DOHH2 (cell line): ENCODE data around the gene CLINT1.

Experiments
- H3F3A ChIP-seq: fragments of 200-600 bp; sonication (generic), shearing (Covaris generic); 2 replicates; pipeline ENCODE4 v1.6.0; 2016; ENCODE audit warnings: antibody characterized with exemption, mild to moderate bottlenecking; ENCODE audit not compliant: control insufficient read depth, insufficient read depth
- H3K27ac ChIP-seq: fragments of 200-600 bp; sonication (generic); 2 replicates; pipeline ENCODE4 v1.5.1; 2014; ENCODE audit warnings: low read depth, mild to moderate bottlenecking, low read length, moderate library complexity
- H3K27me3 ChIP-seq: fragments of 200-600 bp; sonication (generic); 2 replicates; pipeline ENCODE4 v1.6.1; 2014; ENCODE audit warnings: mild to moderate bottlenecking, low read length, mixed read lengths; ENCODE audit not compliant: control insufficient read depth
- H3K36me3 ChIP-seq: fragments of 200-600 bp; sonication (generic); 2 replicates; pipeline ENCODE4 v1.6.1; 2014; ENCODE audit warnings: mild to moderate bottlenecking, low read length, moderate library complexity, mixed read lengths; ENCODE audit not compliant: control insufficient read depth
- H3K4me1 ChIP-seq: fragments of 200-600 bp; sonication (generic); 2 replicates; pipeline ENCODE4 v1.6.1; 2014; ENCODE audit warnings: mild to moderate bottlenecking, low read length, mixed read lengths; ENCODE audit not compliant: control insufficient read depth
- H3K4me2 ChIP-seq: fragments of 200-600 bp; sonication (generic); 2 replicates; pipeline ENCODE4 v1.6.0; 2014; ENCODE audit warnings: mild to moderate bottlenecking, low read length, moderate library complexity
- H3K4me3 ChIP-seq: fragments of 200-600 bp; sonication (generic); 2 replicates; pipeline ENCODE4 v1.5.1; 2014; ENCODE audit warnings: mild to moderate bottlenecking, low read length, mixed read lengths
- H3K79me2 ChIP-seq: fragments of 200-600 bp; sonication (generic); 2 replicates; pipeline ENCODE4 v1.6.1; 2014; ENCODE audit warnings: mild to moderate bottlenecking, low read length, mixed read lengths; ENCODE audit not compliant: control insufficient read depth
- H3K9me2 ChIP-seq: fragments of 200-600 bp; sonication (generic); replicated peaks from 2 replicates; pipeline ENCODE4 v1.6.1; 2014; ENCODE audit warnings: mild to moderate bottlenecking, low read length, mixed read lengths; ENCODE audit not compliant: control insufficient read depth
- H3K9me3 ChIP-seq: fragments of 200-600 bp; sonication (generic); 2 replicates; pipeline ENCODE4 v1.6.1; 2014; ENCODE audit warnings: antibody characterized with exemption, low read length, mixed read lengths; ENCODE audit not compliant: control insufficient read depth, insufficient read depth
- H4K20me1 ChIP-seq: fragments of 200-600 bp; sonication (generic); 2 replicates; pipeline ENCODE4 v1.6.0; 2014; ENCODE audit warnings: low read depth, mild to moderate bottlenecking, antibody characterized with exemption, low read length, moderate library complexity; ENCODE audit not compliant: control insufficient read depth, insufficient read depth
- EZH2phosphoT487 ChIP-seq: fragments of 200-600 bp; sonication (generic); IDR thresholded peaks from 2 replicates; pipeline ENCODE4 v1.6.1; 2017; ENCODE audit warnings: borderline replicate concordance, mild to moderate bottlenecking, antibody characterized with exemption, low read length, moderate library complexity, mixed read lengths
- TF ChIP-seq, protein P1 (sequence below): fragments of 200-600 bp; sonication (generic); IDR thresholded peaks from one replicate; pipeline ENCODE4 v1.5.1; 2014; ENCODE audit warnings: antibody characterized with exemption, mild to moderate bottlenecking, low read depth, low read length; ENCODE audit not compliant: poor library complexity, severe bottlenecking

The CLINT1 gene

DNA sequence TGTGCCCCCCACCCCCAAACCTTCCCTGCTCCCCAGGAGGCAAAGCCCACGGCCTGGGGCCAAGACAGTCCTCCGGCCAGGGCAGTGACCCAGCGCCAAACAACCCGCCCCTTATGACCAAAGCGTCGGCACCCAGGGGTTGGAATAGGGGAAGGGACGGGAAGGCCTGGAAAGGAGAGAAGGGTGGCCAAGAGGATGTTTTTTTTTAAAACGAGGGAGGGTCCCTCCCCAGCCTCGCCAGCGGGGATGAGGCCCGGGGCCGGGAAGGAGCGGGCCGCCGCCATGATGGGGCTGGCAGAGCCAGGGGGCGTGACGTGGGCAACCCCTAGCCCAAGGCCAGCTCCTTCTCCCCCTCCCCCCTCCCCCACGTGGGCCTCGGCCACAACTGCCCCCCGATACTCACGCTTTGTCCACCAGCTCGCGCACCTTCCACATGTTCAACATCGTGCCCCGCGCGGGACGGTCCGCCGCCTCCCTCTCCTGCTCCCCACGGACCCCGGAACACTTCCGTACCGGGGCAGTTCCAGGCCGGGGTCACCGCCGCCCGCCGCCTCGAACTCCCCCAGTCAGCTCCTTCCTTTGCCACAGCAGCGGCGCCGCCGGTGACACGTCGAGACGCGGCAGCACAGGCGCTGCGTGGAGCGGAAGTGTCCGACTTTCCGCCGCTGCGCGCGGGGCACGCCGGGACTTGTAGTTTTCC is at the start of gene CLINT1:
Gene CLINT1 (minus strand): TSS at position 619 of the 700 bp plus-strand sequence. CDS start 175 bp downstream, at position 444.
- peaks cover 45% of the 10 kb centered on the region for H3K36me3 ChIP-seq
- H3K4me1 ChIP-seq: peaks cover 87% of the 10 kb centered on the region
- H3K9me3 ChIP-seq: no peaks in the 10 kb centered on the region
- peaks cover 53% of the 10 kb centered on the region for H3K79me2 ChIP-seq
- H3K9me2 ChIP-seq: no peaks in the 10 kb centered on the region
- peak within 1 kb of the TSS; percentile 91 for H3K4me2 ChIP-seq
- TF ChIP-seq EZH2phosphoT487: no peak
- TF ChIP-seq, protein P1, sequence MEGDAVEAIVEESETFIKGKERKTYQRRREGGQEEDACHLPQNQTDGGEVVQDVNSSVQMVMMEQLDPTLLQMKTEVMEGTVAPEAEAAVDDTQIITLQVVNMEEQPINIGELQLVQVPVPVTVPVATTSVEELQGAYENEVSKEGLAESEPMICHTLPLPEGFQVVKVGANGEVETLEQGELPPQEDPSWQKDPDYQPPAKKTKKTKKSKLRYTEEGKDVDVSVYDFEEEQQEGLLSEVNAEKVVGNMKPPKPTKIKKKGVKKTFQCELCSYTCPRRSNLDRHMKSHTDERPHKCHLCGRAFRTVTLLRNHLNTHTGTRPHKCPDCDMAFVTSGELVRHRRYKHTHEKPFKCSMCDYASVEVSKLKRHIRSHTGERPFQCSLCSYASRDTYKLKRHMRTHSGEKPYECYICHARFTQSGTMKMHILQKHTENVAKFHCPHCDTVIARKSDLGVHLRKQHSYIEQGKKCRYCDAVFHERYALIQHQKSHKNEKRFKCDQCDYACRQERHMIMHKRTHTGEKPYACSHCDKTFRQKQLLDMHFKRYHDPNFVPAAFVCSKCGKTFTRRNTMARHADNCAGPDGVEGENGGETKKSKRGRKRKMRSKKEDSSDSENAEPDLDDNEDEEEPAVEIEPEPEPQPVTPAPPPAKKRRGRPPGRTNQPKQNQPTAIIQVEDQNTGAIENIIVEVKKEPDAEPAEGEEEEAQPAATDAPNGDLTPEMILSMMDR: no peak
- 0 out of 2 replicates have a peak, but pooled peaks cover 6% of the 10 kb centered on the region for H4K20me1 ChIP-seq
- H3K27ac ChIP-seq: peak within 1 kb of the TSS; percentile 99
- peak within 1 kb of the TSS; percentile 94 for H3K4me3 ChIP-seq
- no peaks in the 10 kb centered on the region for H3K27me3 ChIP-seq
- peaks cover 35% of the 10 kb centered on the region for H3F3A ChIP-seq

DNA sequence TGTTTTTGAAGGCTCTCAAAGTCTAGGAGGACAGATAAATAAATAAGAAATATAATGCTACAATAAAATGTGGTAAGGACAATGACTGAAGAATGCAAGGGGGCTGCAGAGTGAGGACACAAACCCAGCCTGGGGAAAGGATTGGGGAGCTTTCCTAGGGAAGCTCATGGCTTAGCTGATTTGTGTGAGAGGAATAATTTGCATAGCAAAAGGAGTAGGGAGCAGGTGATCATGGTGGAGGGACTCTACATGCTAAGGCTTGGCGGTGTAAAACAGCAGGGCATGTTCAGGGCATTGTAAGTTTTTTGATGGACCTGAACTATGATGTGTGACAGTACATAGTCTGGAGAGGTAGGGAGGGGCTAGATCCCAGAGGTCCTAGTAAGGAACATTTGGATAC is 49.5 kb upstream of the CLINT1 start:
- TF ChIP-seq, protein P1: no peak
- no peak for TF ChIP-seq EZH2phosphoT487
- Histone ChIP-seq H4K20me1 (no peaks in the 10 kb centered on the region), H3K4me2 (no peak overlapping the region), H3K79me2 (no peaks in the 10 kb centered on the region), H3K9me3 (no peaks in the 10 kb centered on the region), H3K4me1 (peaks cover 8% of the 10 kb centered on the region), H3K36me3 (peaks cover 3% of the 10 kb centered on the region; the same call in 1 of the 2 replicates), H3K9me2 (no peaks in the 10 kb centered on the region), H3K27ac (no peak overlapping the region), H3K4me3 (no peak overlapping the region), H3K27me3 (no peaks in the 10 kb centered on the region), H3F3A (no peaks in the 10 kb centered on the region)

GRCh38 chr5:157907479-157907878 is 48.5 kb upstream of the CLINT1 start:
- H3K9me2 ChIP-seq: no peaks in the 10 kb centered on the region
- no peak for TF ChIP-seq EZH2phosphoT487
- TF ChIP-seq, protein P1: no peak
- peaks cover under 1% of the 10 kb centered on the region for H3K4me1 ChIP-seq
- no peaks in the 10 kb centered on the region for H3F3A ChIP-seq
- H3K79me2 ChIP-seq: no peaks in the 10 kb centered on the region
- H4K20me1 ChIP-seq: no peaks in the 10 kb centered on the region
- no peak overlapping the region for H3K4me2 ChIP-seq
- no peaks in the 10 kb centered on the region for H3K36me3 ChIP-seq
- no peak overlapping the region for H3K27ac ChIP-seq
- H3K9me3 ChIP-seq: no peaks in the 10 kb centered on the region
- no peak overlapping the region for H3K4me3 ChIP-seq
- H3K27me3 ChIP-seq: no peaks in the 10 kb centered on the region
